Tibial nerve (tissue), 4 donors: ENCODE results near the gene KIF12. TPM values are rescaled to one million over a fixed set of nuclear protein-coding genes. Genes with fewer than 3 reads are reported as not detected.

Experiments used
- DNase-seq, 2 donors: peaks; one replicate each; pipeline ENCODE4 v3.0.0-alpha.2; 2019; ENCODE audit warnings: low spot score in 2 of 2
- H3K27ac ChIP-seq, 4 donors: fragments of 200-600 bp; sonication (generic) in 3 of 4; one replicate each; pipeline ENCODE4 v1.5.1; 2017 to 2019; ENCODE audit warnings: mild to moderate bottlenecking in 1 of 4
- H3K27me3 ChIP-seq, 2 donors: fragments of 200-600 bp; sonication (generic) in 1 of 2; one replicate each; pipeline versions ENCODE4 v1.5.1 to v1.6.0; 2017 to 2019
- H3K36me3 ChIP-seq, 3 donors: fragments of 200-600 bp; sonication (generic); one replicate each; pipeline ENCODE4 v1.5.1; 2018 to 2019
- H3K4me1 ChIP-seq, 4 donors: fragments of 200-600 bp; sonication (generic) in 3 of 4; one replicate each; pipeline ENCODE4 v1.5.1; 2017 to 2019
- H3K4me3 ChIP-seq, 4 donors: fragments of 200-600 bp; sonication (generic) in 3 of 4; one replicate each; pipeline ENCODE4 v1.5.1; 2017 to 2019; ENCODE audit warnings: mild to moderate bottlenecking in 1 of 4, moderate library complexity in 1 of 4
- H3K9me3 ChIP-seq, 4 donors: fragments of 200-600 bp; sonication (generic) in 3 of 4; one replicate each; pipeline ENCODE4 v1.5.1; 2017 to 2019
- CTCF ChIP-seq, 5 experiments: fragments of 200-600 bp in 3 of 5; fragments of 450-650 bp in 2 of 5; sonication (generic) in 3 of 5; IDR thresholded peaks; one replicate each; pipeline ENCODE4 v1.5.1; 2016 to 2019; ENCODE audit warnings: antibody characterized with exemption in 5 of 5, mild to moderate bottlenecking in 3 of 5, moderate library complexity in 2 of 5
- EP300 ChIP-seq, 2 donors: sonication (generic); formaldehyde crosslinking; IDR thresholded peaks; one replicate each; pipeline ENCODE4 v1.6.1; 2017; ENCODE audit warnings: antibody characterized with exemption in 2 of 2, mild to moderate bottlenecking in 1 of 2
- POLR2A ChIP-seq, 2 donors: fragments of 450-650 bp; IDR thresholded peaks; one replicate each; pipeline ENCODE4 v1.6.1; 2017; ENCODE audit warnings: antibody characterized with exemption in 2 of 2, mild to moderate bottlenecking in 2 of 2, moderate library complexity in 2 of 2
- WGBS, 2 donors: methylation state at CpG; one replicate each; pipeline ENCODE4 v1.1.5; 2018; 5-methylcytosine and 5-hydroxymethylcytosine counted together
- total RNA-seq, 4 donors: library from RNA; depleted of rRNA; stranded (reverse); fragments of >200 nt; gene quantifications; one replicate each; pipeline ENCODE4 v1.1.0, GENCODE V29; 2016

The KIF12 gene
- total RNA-seq, 4 donors from 2014 or later: not detected

GRCh38 chr9:114057161-114057885 is 41.8 kb downstream of the KIF12 start:
- H3K4me1 ChIP-seq: peaks cover 0 to 5% (median 0%) of the 10 kb centered on the region in 4 donors
- 68 to 75% methylated on average over 7 of the region's 7 CpGs for WGBS, 2 donors
- no peak overlapping the region for H3K27ac ChIP-seq
- no peaks in the 10 kb centered on the region for H3K27me3 ChIP-seq
- no peaks in the 10 kb centered on the region for H3K9me3 ChIP-seq
- no peak overlapping the region for H3K4me3 ChIP-seq
- peaks cover 0 to 59% (median 0%) of the 10 kb centered on the region in 3 donors for H3K36me3 ChIP-seq
- no peak for TF ChIP-seq CTCF (IDR thresholded peaks at IDR 0.05)
- no peak for TF ChIP-seq POLR2A (IDR thresholded peaks at IDR 0.05)
- no peak for TF ChIP-seq EP300 (IDR thresholded peaks at IDR 0.05)
- DNase-seq: no peak

- Histone ChIP-seq H3K27me3 (no peaks in the 10 kb centered on the region), H3K27ac (no peak overlapping the region), H3K4me1 (peaks cover 0 to 5% (median 0%) of the 10 kb centered on the region in 4 donors), H3K9me3 (no peaks in the 10 kb centered on the region), H3K36me3 (peaks cover 0 to 67% (median 0%) of the 10 kb centered on the region in 3 donors), H3K4me3 (no peak overlapping the region)
- no peak for DNase-seq
- TF ChIP-seq CTCF (IDR thresholded peaks at IDR 0.05): no peak
- no peak for TF ChIP-seq POLR2A (IDR thresholded peaks at IDR 0.05)
- no peak for TF ChIP-seq EP300 (IDR thresholded peaks at IDR 0.05)
- 92 to 98% methylated on average over 5 of the region's 5 CpGs for WGBS, 2 donors
Measured at GRCh38 chr9:114056527-114056926, 42.6 kb downstream of the KIF12 start.

GRCh38 chr9:114055894-114056293 is 43.2 kb downstream of the KIF12 start:
- TF ChIP-seq POLR2A (IDR thresholded peaks at IDR 0.05): no peak
- TF ChIP-seq EP300 (IDR thresholded peaks at IDR 0.05): no peak
- no peak for TF ChIP-seq CTCF (IDR thresholded peaks at IDR 0.05)

GRCh38 chr9:114055061-114055460 is 44.0 kb downstream of the KIF12 start:
- Histone ChIP-seq H3K4me3 (no peak overlapping the region), H3K27me3 (no peaks in the 10 kb centered on the region), H3K4me1 (peaks cover 0 to 5% (median 0%) of the 10 kb centered on the region in 4 donors), H3K9me3 (no peaks in the 10 kb centered on the region), H3K27ac (no peak overlapping the region), H3K36me3 (peaks cover 0 to 82% (median 0%) of the 10 kb centered on the region in 3 donors)
- no peak for TF ChIP-seq EP300 (IDR thresholded peaks at IDR 0.05)
- TF ChIP-seq CTCF (IDR thresholded peaks at IDR 0.05): no peak
- TF ChIP-seq POLR2A (IDR thresholded peaks at IDR 0.05): no peak
- 89 to 90% methylated on average over 10 to 17 of the region's 18 CpGs for WGBS, 2 donors
- DNase-seq: no peak

More at GRCh38 chr9:114055894-114056293, 43.2 kb downstream of the KIF12 start:
- DNase-seq: no peak
- Histone ChIP-seq H3K9me3 (no peaks in the 10 kb centered on the region), H3K27me3 (no peaks in the 10 kb centered on the region), H3K4me3 (no peak overlapping the region), H3K27ac (no peak overlapping the region), H3K4me1 (peaks cover 0 to 5% (median 0%) of the 10 kb centered on the region in 4 donors), H3K36me3 (peaks cover 0 to 73% (median 0%) of the 10 kb centered on the region in 3 donors)
- 84 to 89% methylated on average over 7 of the region's 7 CpGs for WGBS, 2 donors

- Histone ChIP-seq H3K4me3 (no peak overlapping the region), H3K4me1 (no peaks in the 10 kb centered on the region), H3K9me3 (no peaks in the 10 kb centered on the region), H3K36me3 (peaks cover 0 to 87% (median 0%) of the 10 kb centered on the region in 3 donors), H3K27ac (no peak overlapping the region), H3K27me3 (no peaks in the 10 kb centered on the region)
- WGBS, 2 donors: 80 to 83% methylated on average over 10 of the region's 10 CpGs
- DNase-seq: no peak
- TF ChIP-seq CTCF (IDR thresholded peaks at IDR 0.05): no peak
- no peak for TF ChIP-seq POLR2A (IDR thresholded peaks at IDR 0.05)
- no peak for TF ChIP-seq EP300 (IDR thresholded peaks at IDR 0.05)
Measured at GRCh38 chr9:114054191-114054690, 44.9 kb downstream of the KIF12 start.
